NCI-H1694 (cell line): Measurements from ENCODE around the gene CP.

Source experiments
- DNase-seq: peaks from one replicate; lab custom pipeline; 2025; lab: John Stamatoyannopoulos, UW

Gene CP

GRCh38 chr3:149186219-149186618 lies 35.4 kb downstream of the CP start:
- DNase-seq = no peak

- no peak for DNase-seq
These were observed 40.4 kb downstream of the CP start for GRCh38 chr3:149181182-149181581.

GRCh38 chr3:149180057-149180573 lies 41.5 kb downstream of the CP start:
- no peak for DNase-seq

- no peak for DNase-seq
These were observed 42.4 kb downstream of the CP start for GRCh38 chr3:149179220-149179619.

GRCh38 chr3:149177122-149177521 lies 44.5 kb downstream of the CP start:
- DNase-seq = no peak

- DNase-seq = no peak
These were observed 46.7 kb downstream of the CP start for GRCh38 chr3:149174901-149175300.

GRCh38 chr3:149170672-149171071 lies 51.0 kb downstream of the CP start:
- no peak for DNase-seq

GRCh38 chr3:149167898-149168297 lies 53.7 kb downstream of the CP start:
- no peak for DNase-seq

GRCh38 chr3:149163066-149163465 lies 58.6 kb downstream of the CP start:
- no peak for DNase-seq

- no peak for DNase-seq
These were observed 59.6 kb downstream of the CP start for GRCh38 chr3:149162007-149162406.

GRCh38 chr3:149160754-149161300 lies 60.8 kb downstream of the CP start:
- no peak for DNase-seq

- no peak for DNase-seq
These were observed 68.2 kb downstream of the CP start for GRCh38 chr3:149153402-149153801.

GRCh38 chr3:149152420-149152819 lies 69.2 kb downstream of the CP start:
- no peak for DNase-seq

- DNase-seq = no peak
These were observed 69.8 kb downstream of the CP start for GRCh38 chr3:149151843-149152242.

- no peak for DNase-seq
These were observed 71.2 kb downstream of the CP start for GRCh38 chr3:149150436-149150835.

GRCh38 chr3:149145974-149146373 lies 75.7 kb downstream of the CP start:
- DNase-seq = no peak

GRCh38 chr3:149145356-149145755 lies 76.3 kb downstream of the CP start:
- DNase-seq = no peak

GRCh38 chr3:149142682-149143081 lies 78.9 kb downstream of the CP start:
- DNase-seq = no peak

GRCh38 chr3:149134575-149134974 lies 87.1 kb downstream of the CP start:
- DNase-seq = no peak

- DNase-seq = no peak
These were observed 90.0 kb downstream of the CP start for GRCh38 chr3:149131589-149131988.

- DNase-seq = peak; percentile 13
These were observed 92.1 kb downstream of the CP start, which contains the start of gene HPS3 for GRCh38 chr3:149129326-149130205. TSS of gene HPS3 (plus strand) at chr3:149129638. CDS start at chr3:149129724, 86 bp downstream.

GRCh38 chr3:149128821-149129220 lies 92.8 kb downstream of the CP start:
- DNase-seq = no peak
